ENCODE data around the gene FAAP20.

GRCh38 chr1:2145946-2146835 lies 48.4 kb downstream of the FAAP20 start:
- TF ChIP-seq POLR2A (IDR thresholded peaks at IDR 0.05) = no peak
- no peak for TF ChIP-seq CTCF (IDR thresholded peaks at IDR 0.05)

Measured in lower leg skin (tissue), 3 donors.